DND-41 (cell line): ENCODE data around the gene GRM5.
"Not testable (repeated sequence)": the region's sequence is repeated elsewhere in the genome, so short reads cannot be mapped to it uniquely, and the experiment has no call there.

Experiments used
- CTCF ChIP-seq: IDR thresholded peaks from 2 replicates; pipeline ENCODE4 v1.5.1; 2012; ENCODE audit warnings: borderline replicate concordance, low read length, moderate library complexity, mild to moderate bottlenecking; ENCODE audit not compliant: poor library complexity, severe bottlenecking; ENCODE audit errors: extremely low read depth
- EZH2 ChIP-seq: IDR thresholded peaks from 3 replicates; pipeline ENCODE4 v1.6.1; 2012; ENCODE audit warnings: borderline replicate concordance, low read depth, mild to moderate bottlenecking, moderate library complexity, low read length, inconsistent platforms; ENCODE audit not compliant: severe bottlenecking

- TF ChIP-seq EZH2, CTCF: not testable (repeated sequence)
These were observed 183.0 kb downstream of the GRM5 start for GRCh38 chr11:88882800-88883199.
